Measurements from ENCODE around the gene EFNB2.

The EFNB2 gene

DNA sequence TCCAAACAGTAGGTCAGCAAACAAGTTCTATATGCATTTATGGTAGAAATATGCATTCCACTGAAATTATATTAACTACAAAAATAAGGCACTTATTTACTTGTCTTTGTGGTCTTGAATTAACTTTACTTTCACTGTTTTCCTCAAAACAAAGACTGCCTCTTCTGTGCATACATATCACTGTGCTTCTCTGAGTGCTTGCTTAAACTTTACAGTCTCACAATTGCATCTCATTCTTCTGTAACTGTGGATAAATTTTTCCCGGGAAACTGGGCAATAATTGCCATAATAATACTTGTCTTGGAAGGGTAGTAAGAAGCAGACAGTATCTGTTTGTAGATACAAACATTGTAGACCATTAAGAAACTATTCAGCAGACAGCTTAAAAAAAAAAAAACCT lies 38.4 kb downstream of the EFNB2 start:
- Histone ChIP-seq H3K4me1 (ENCODE audit: control insufficient read depth, low read length) (peaks cover 86% of the 10 kb centered on the region), H3K9me3 (ENCODE audit: control insufficient read depth, insufficient read depth, low read length) (no peaks in the 10 kb centered on the region), H3K4me2 (ENCODE audit: low read length) (peak overlapping the region; percentile 95), H3F3A (ENCODE audit: control insufficient read depth, insufficient read depth) (peaks cover 31% of the 10 kb centered on the region), H3K79me2 (ENCODE audit: control insufficient read depth, low read length) (no peaks in the 10 kb centered on the region; the same call in 1 of the 2 replicates), H4K20me1 (ENCODE audit: control insufficient read depth, insufficient read depth, low read depth, low read length) (no peaks in the 10 kb centered on the region), H3K36me3 (ENCODE audit: control insufficient read depth, low read length) (peaks cover 5% of the 10 kb centered on the region; the same call in 1 of the 2 replicates), H3K4me3 (ENCODE audit: low read length) (peak overlapping the region; percentile 65), H3K9me2 (replicated peaks; ENCODE audit: control insufficient read depth, low read length) (no peaks in the 10 kb centered on the region), H3K27me3 (ENCODE audit: control insufficient read depth, low read length) (no peaks in the 10 kb centered on the region), H3K27ac (ENCODE audit: low read depth, low read length) (peak overlapping the region; percentile 96)
- TF ChIP-seq EZH2phosphoT487 (IDR thresholded peaks at IDR 0.05; ENCODE audit: borderline replicate concordance, low read length) (no peak), CTCF (IDR thresholded peaks at IDR 0.05; ENCODE audit: low read depth, low read length, poor library complexity, severe bottlenecking) (no peak)

- Histone ChIP-seq H3K27ac (ENCODE audit: low read depth, low read length) (peak overlapping the region; percentile 96), H3K9me2 (replicated peaks; ENCODE audit: control insufficient read depth, low read length) (no peaks in the 10 kb centered on the region), H3K4me2 (ENCODE audit: low read length) (peak overlapping the region; percentile 95), H3K27me3 (ENCODE audit: control insufficient read depth, low read length) (no peaks in the 10 kb centered on the region), H3K79me2 (ENCODE audit: control insufficient read depth, low read length) (no peaks in the 10 kb centered on the region; the same call in 1 of the 2 replicates), H3K4me1 (ENCODE audit: control insufficient read depth, low read length) (peaks cover 93% of the 10 kb centered on the region), H3F3A (ENCODE audit: control insufficient read depth, insufficient read depth) (peaks cover 31% of the 10 kb centered on the region), H3K4me3 (ENCODE audit: low read length) (peak overlapping the region; percentile 65), H3K9me3 (ENCODE audit: control insufficient read depth, insufficient read depth, low read length) (no peaks in the 10 kb centered on the region), H3K36me3 (ENCODE audit: control insufficient read depth, low read length) (peaks cover 10% of the 10 kb centered on the region), H4K20me1 (ENCODE audit: control insufficient read depth, insufficient read depth, low read depth, low read length) (no peaks in the 10 kb centered on the region)
- no peak for TF ChIP-seq EZH2phosphoT487 (IDR thresholded peaks at IDR 0.05; ENCODE audit: borderline replicate concordance, low read length)
- no peak for TF ChIP-seq CTCF (IDR thresholded peaks at IDR 0.05; ENCODE audit: low read depth, low read length, poor library complexity, severe bottlenecking)
Observed at GRCh38 chr13:106496072-106496997, 39.1 kb downstream of the EFNB2 start.

- Histone ChIP-seq H3K4me1 (ENCODE audit: control insufficient read depth, low read length) (peaks cover 95% of the 10 kb centered on the region), H3K36me3 (ENCODE audit: control insufficient read depth, low read length) (peaks cover 10% of the 10 kb centered on the region), H3K79me2 (ENCODE audit: control insufficient read depth, low read length) (no peaks in the 10 kb centered on the region), H3K9me3 (ENCODE audit: control insufficient read depth, insufficient read depth, low read length) (no peaks in the 10 kb centered on the region), H3K27ac (ENCODE audit: low read depth, low read length) (no peak overlapping the region), H4K20me1 (ENCODE audit: control insufficient read depth, insufficient read depth, low read depth, low read length) (no peaks in the 10 kb centered on the region), H3K27me3 (ENCODE audit: control insufficient read depth, low read length) (no peaks in the 10 kb centered on the region), H3K4me2 (ENCODE audit: low read length) (no peak overlapping the region), H3K4me3 (ENCODE audit: low read length) (no peak overlapping the region), H3K9me2 (replicated peaks; ENCODE audit: control insufficient read depth, low read length) (no peaks in the 10 kb centered on the region), H3F3A (ENCODE audit: control insufficient read depth, insufficient read depth) (peaks cover 24% of the 10 kb centered on the region)
- no peak for TF ChIP-seq CTCF (IDR thresholded peaks at IDR 0.05; ENCODE audit: low read depth, low read length, poor library complexity, severe bottlenecking)
- no peak for TF ChIP-seq EZH2phosphoT487 (IDR thresholded peaks at IDR 0.05; ENCODE audit: borderline replicate concordance, low read length)
Observed at GRCh38 chr13:106494936-106495335, 40.5 kb downstream of the EFNB2 start.
